HG02571 (cell line): Measurements from ENCODE around the gene FRMD3.

Experiments
- ATAC-seq: cut with Tn5 transposase; IDR thresholded peaks from one replicate; pipeline ENCODE4 v1.9.1; 2021; ENCODE audit warnings: mild to moderate bottlenecking, moderate library complexity; ENCODE audit not compliant: unreplicated experiment

The FRMD3 gene

GRCh38 chr9:83435301-83435700, 102.9 kb downstream of the FRMD3 start:
- ATAC-seq, result no peak

GRCh38 chr9:83434254-83434653, 103.9 kb downstream of the FRMD3 start:
- no peak for ATAC-seq

- no peak for ATAC-seq
Observed at GRCh38 chr9:83433846-83434245, 104.4 kb downstream of the FRMD3 start.

GRCh38 chr9:83432877-83433550, 105.2 kb downstream of the FRMD3 start:
- ATAC-seq, result no peak

- no peak for ATAC-seq
Observed at GRCh38 chr9:83432104-83432627, 106.0 kb downstream of the FRMD3 start.

GRCh38 chr9:83431101-83432060, 106.8 kb downstream of the FRMD3 start:
- no peak for ATAC-seq

GRCh38 chr9:83430681-83431080, 107.5 kb downstream of the FRMD3 start:
- ATAC-seq, result no peak

GRCh38 chr9:83429229-83429628, 109.0 kb downstream of the FRMD3 start:
- no peak for ATAC-seq

- ATAC-seq, result no peak
Observed at GRCh38 chr9:83425240-83425639, 113.0 kb downstream of the FRMD3 start.

- no peak for ATAC-seq
Observed at GRCh38 chr9:83424831-83425230, 113.4 kb downstream of the FRMD3 start.

- ATAC-seq, result no peak
Observed at GRCh38 chr9:83423815-83424707, 114.1 kb downstream of the FRMD3 start.

GRCh38 chr9:83422527-83422926, 115.7 kb downstream of the FRMD3 start:
- ATAC-seq, result no peak

- ATAC-seq, result no peak
Observed at GRCh38 chr9:83420486-83420885, 117.7 kb downstream of the FRMD3 start.

GRCh38 chr9:83419961-83420360, 118.2 kb downstream of the FRMD3 start:
- ATAC-seq, result no peak

GRCh38 chr9:83418283-83418682, 119.9 kb downstream of the FRMD3 start:
- no peak for ATAC-seq

- no peak for ATAC-seq
Observed at GRCh38 chr9:83413367-83413766, 124.8 kb downstream of the FRMD3 start.

GRCh38 chr9:83410701-83411100, 127.5 kb downstream of the FRMD3 start:
- ATAC-seq, result no peak

GRCh38 chr9:83406921-83407320, 131.3 kb downstream of the FRMD3 start:
- no peak for ATAC-seq

- ATAC-seq, result no peak
Observed at GRCh38 chr9:83405759-83406158, 132.4 kb downstream of the FRMD3 start.

GRCh38 chr9:83403527-83404238, 134.5 kb downstream of the FRMD3 start:
- no peak for ATAC-seq
